Measurements from ENCODE around the gene GDAP2.

GDAP2 gene

GRCh38 chr1:117826540-117827078, 102.8 kb downstream of the GDAP2 start:
- peak; percentile 83 for ATAC-seq
- TF ChIP-seq, protein P1, sequence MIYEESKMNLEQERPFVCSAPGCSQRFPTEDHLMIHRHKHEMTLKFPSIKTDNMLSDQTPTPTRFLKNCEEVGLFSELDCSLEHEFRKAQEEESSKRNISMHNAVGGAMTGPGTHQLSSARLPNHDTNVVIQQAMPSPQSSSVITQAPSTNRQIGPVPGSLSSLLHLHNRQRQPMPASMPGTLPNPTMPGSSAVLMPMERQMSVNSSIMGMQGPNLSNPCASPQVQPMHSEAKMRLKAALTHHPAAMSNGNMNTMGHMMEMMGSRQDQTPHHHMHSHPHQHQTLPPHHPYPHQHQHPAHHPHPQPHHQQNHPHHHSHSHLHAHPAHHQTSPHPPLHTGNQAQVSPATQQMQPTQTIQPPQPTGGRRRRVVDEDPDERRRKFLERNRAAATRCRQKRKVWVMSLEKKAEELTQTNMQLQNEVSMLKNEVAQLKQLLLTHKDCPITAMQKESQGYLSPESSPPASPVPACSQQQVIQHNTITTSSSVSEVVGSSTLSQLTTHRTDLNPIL (CRISPR knock-in tag; IDR thresholded peaks at IDR 0.05; ENCODE audit: low read depth): no peak

- peak; percentile 7 for ATAC-seq
- TF ChIP-seq ZNF70 (CRISPR knock-in tag; IDR thresholded peaks at IDR 0.05) (no peak), OSR1 (CRISPR knock-in tag; IDR thresholded peaks at IDR 0.05) (no peak), TCF4 (CRISPR knock-in tag; IDR thresholded peaks at IDR 0.05; ENCODE audit: borderline replicate concordance) (no peak), TOX (CRISPR knock-in tag; IDR thresholded peaks at IDR 0.05; ENCODE audit: borderline replicate concordance) (no peak), GLIS3 (CRISPR knock-in tag; IDR thresholded peaks at IDR 0.05) (no peak), ZNF565 (CRISPR knock-in tag; conservative IDR thresholded peaks at IDR 0.05; ENCODE audit: low read depth) (no peak), ZFP30 (CRISPR knock-in tag; IDR thresholded peaks at IDR 0.05) (no peak), ZC3H10 (CRISPR knock-in tag; IDR thresholded peaks at IDR 0.05) (no peak), CSDC2 (CRISPR knock-in tag; IDR thresholded peaks at IDR 0.05) (no peak), RARB (CRISPR knock-in tag; IDR thresholded peaks at IDR 0.05) (no peak), ISL1 (CRISPR knock-in tag; IDR thresholded peaks at IDR 0.05) (no peak), BACH2 (CRISPR knock-in tag; IDR thresholded peaks at IDR 0.05; ENCODE audit: borderline replicate concordance) (no peak)
- TF ChIP-seq, protein P2, sequence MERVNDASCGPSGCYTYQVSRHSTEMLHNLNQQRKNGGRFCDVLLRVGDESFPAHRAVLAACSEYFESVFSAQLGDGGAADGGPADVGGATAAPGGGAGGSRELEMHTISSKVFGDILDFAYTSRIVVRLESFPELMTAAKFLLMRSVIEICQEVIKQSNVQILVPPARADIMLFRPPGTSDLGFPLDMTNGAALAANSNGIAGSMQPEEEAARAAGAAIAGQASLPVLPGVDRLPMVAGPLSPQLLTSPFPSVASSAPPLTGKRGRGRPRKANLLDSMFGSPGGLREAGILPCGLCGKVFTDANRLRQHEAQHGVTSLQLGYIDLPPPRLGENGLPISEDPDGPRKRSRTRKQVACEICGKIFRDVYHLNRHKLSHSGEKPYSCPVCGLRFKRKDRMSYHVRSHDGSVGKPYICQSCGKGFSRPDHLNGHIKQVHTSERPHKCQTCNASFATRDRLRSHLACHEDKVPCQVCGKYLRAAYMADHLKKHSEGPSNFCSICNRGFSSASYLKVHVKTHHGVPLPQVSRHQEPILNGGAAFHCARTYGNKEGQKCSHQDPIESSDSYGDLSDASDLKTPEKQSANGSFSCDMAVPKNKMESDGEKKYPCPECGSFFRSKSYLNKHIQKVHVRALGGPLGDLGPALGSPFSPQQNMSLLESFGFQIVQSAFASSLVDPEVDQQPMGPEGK (CRISPR knock-in tag; IDR thresholded peaks at IDR 0.05; ENCODE audit: borderline replicate concordance): no peak
- TF ChIP-seq, protein P3, sequence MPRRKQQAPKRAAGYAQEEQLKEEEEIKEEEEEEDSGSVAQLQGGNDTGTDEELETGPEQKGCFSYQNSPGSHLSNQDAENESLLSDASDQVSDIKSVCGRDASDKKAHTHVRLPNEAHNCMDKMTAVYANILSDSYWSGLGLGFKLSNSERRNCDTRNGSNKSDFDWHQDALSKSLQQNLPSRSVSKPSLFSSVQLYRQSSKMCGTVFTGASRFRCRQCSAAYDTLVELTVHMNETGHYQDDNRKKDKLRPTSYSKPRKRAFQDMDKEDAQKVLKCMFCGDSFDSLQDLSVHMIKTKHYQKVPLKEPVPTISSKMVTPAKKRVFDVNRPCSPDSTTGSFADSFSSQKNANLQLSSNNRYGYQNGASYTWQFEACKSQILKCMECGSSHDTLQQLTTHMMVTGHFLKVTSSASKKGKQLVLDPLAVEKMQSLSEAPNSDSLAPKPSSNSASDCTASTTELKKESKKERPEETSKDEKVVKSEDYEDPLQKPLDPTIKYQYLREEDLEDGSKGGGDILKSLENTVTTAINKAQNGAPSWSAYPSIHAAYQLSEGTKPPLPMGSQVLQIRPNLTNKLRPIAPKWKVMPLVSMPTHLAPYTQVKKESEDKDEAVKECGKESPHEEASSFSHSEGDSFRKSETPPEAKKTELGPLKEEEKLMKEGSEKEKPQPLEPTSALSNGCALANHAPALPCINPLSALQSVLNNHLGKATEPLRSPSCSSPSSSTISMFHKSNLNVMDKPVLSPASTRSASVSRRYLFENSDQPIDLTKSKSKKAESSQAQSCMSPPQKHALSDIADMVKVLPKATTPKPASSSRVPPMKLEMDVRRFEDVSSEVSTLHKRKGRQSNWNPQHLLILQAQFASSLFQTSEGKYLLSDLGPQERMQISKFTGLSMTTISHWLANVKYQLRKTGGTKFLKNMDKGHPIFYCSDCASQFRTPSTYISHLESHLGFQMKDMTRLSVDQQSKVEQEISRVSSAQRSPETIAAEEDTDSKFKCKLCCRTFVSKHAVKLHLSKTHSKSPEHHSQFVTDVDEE (CRISPR knock-in tag; IDR thresholded peaks at IDR 0.05): no peak
- TF ChIP-seq, protein P4, sequence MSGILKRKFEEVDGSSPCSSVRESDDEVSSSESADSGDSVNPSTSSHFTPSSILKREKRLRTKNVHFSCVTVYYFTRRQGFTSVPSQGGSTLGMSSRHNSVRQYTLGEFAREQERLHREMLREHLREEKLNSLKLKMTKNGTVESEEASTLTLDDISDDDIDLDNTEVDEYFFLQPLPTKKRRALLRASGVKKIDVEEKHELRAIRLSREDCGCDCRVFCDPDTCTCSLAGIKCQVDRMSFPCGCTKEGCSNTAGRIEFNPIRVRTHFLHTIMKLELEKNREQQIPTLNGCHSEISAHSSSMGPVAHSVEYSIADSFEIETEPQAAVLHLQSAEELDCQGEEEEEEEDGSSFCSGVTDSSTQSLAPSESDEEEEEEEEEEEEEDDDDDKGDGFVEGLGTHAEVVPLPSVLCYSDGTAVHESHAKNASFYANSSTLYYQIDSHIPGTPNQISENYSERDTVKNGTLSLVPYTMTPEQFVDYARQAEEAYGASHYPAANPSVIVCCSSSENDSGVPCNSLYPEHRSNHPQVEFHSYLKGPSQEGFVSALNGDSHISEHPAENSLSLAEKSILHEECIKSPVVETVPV (CRISPR knock-in tag; IDR thresholded peaks at IDR 0.05): no peak
These were observed 103.3 kb downstream of the GDAP2 start for GRCh38 chr1:117826119-117826518.

DNA sequence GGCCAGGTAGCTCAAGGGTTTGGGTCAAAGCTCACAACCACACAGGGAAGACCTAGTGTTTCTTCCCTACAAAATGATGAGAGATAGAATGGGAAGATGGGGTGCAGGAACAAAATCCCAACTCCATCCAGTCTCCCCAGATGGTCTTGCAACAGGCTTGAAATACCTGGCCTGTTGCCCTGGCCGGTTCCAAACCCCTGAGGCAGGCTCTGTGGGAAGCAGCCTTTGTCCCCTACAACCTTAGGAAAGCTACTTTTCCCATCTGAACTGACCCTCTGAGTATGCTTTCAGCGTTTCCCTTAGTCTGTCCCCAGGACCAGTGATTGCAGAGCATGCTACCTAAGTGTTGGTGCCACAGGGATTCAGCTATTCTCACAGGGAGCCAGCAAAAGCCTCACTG, 104.0 kb downstream of the GDAP2 start:
- ATAC-seq: no peak
- TF ChIP-seq, protein P3 (CRISPR knock-in tag; IDR thresholded peaks at IDR 0.05): no peak
- TF ChIP-seq, protein P2 (CRISPR knock-in tag; IDR thresholded peaks at IDR 0.05; ENCODE audit: borderline replicate concordance): no peak
- no peak for TF ChIP-seq ZC3H10 (CRISPR knock-in tag; IDR thresholded peaks at IDR 0.05)
- TF ChIP-seq OSR1 (CRISPR knock-in tag; IDR thresholded peaks at IDR 0.05): no peak
- TF ChIP-seq SNAI2 (CRISPR knock-in tag; IDR thresholded peaks at IDR 0.05): no peak
- no peak for TF ChIP-seq ARNTL (CRISPR knock-in tag; IDR thresholded peaks at IDR 0.05; ENCODE audit: borderline replicate concordance, low read depth)
- no peak for TF ChIP-seq ZNF70 (CRISPR knock-in tag; IDR thresholded peaks at IDR 0.05)
- TF ChIP-seq ZFP30 (CRISPR knock-in tag; IDR thresholded peaks at IDR 0.05): no peak
- no peak for TF ChIP-seq TOX (CRISPR knock-in tag; IDR thresholded peaks at IDR 0.05; ENCODE audit: borderline replicate concordance)
- TF ChIP-seq BACH2 (CRISPR knock-in tag; IDR thresholded peaks at IDR 0.05; ENCODE audit: borderline replicate concordance): no peak
- TF ChIP-seq, protein P1 (CRISPR knock-in tag; IDR thresholded peaks at IDR 0.05; ENCODE audit: low read depth): no peak
- TF ChIP-seq CSDC2 (CRISPR knock-in tag; IDR thresholded peaks at IDR 0.05): no peak

All from SK-N-SH treated with all-trans-retinoic acid at 6 μM for 48 hours (cell line).